GM18511 (cell line): ENCODE data around the gene CCR5AS.
"Not testable (repeated sequence)": the region's sequence is repeated elsewhere in the genome, so short reads cannot be mapped to it uniquely, and the experiment has no call there.

Source experiments
- ATAC-seq: cut with Tn5 transposase; IDR thresholded peaks from one replicate; pipeline ENCODE4 v1.9.1; 2021; ENCODE audit warnings: mild to moderate bottlenecking, moderate library complexity; ENCODE audit not compliant: unreplicated experiment

CCR5AS gene

GRCh38 chr3:46406788-46407611 is at the start of gene CCR5AS, which contains the start of gene CCRL2:
TSS of gene CCR5AS (minus strand) at chr3:46407066.
TSS of gene CCRL2 (plus strand) at chr3:46407259. CDS start at chr3:46408080, 821 bp downstream.
- no peak for ATAC-seq

DNA sequence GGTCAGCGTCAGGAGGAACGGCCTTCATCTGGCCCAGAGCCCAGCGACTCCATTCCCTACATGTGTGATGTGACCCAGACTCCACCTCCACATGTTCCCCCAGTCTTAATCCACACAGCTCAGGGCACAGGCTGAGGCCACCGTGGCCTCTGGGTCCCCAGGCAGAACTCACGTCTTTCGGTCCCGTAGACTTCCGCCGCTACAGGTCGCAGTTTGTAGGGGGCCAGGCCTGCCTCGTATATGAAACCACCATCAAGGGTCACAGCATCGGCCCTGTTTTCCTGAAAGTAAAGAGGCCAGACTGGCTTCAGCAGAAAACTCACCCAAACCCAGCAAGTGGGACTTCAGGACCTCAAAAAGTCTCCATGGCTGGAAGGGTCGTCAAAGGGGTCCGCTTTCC is 49.3 kb upstream of the CCR5AS start:
- ATAC-seq, result no peak

GRCh38 chr3:46455231-46456115 is 48.6 kb upstream of the CCR5AS start:
- no peak for ATAC-seq

GRCh38 chr3:46454606-46455005 is 47.7 kb upstream of the CCR5AS start:
- no peak for ATAC-seq

DNA sequence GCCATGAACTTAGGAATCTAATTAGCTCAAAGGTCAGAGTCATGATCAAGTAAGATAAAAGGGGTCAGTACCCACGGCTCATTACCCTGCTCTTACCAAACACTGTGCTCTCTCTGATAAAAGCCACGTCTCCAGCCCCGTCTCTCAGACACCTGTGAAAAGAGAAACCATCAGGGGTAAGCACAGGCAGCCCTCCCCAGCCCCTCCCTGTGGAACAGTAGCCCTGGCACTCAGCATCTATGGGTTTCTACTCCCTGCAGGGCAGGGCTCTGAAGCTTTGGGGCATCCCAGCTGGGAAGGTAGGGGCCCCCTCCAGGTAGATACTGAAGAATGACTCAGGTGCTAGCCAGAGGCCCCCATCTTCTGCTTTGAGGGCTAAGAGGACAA is 47.3 kb upstream of the CCR5AS start:
- ATAC-seq, result no peak

DNA sequence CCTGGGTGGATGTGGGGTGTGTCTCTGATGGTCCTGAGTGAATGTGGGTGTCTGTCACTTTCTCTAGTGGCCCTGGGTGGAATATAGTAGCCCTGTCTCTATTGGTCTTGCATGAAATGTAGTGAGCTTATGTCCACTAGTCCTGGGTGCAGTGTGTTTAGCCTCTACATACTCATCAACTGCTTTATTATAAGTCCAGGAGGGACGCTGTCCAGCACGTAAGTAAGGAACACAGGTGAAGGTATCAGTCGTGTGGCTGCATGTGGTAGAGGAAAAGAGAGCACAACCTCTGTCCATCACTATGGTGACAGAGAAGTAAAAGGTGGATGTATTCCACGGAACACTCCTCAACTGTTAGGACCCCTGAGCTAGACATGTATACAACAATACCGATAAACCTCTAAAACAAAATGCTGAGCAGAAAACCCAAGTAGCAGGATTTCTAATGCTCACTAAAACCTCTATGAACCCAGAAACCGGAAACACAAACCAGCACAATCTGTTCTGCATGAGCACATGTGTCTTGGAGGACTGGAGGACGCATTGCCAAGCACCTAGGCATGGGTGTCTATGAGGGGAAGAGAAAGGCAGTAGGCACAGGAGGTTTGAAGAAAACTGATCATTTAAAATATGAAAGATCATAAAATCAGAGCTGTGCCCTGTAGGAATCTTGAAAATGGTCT is 46.8 kb upstream of the CCR5AS start:
- ATAC-seq, result no peak

DNA sequence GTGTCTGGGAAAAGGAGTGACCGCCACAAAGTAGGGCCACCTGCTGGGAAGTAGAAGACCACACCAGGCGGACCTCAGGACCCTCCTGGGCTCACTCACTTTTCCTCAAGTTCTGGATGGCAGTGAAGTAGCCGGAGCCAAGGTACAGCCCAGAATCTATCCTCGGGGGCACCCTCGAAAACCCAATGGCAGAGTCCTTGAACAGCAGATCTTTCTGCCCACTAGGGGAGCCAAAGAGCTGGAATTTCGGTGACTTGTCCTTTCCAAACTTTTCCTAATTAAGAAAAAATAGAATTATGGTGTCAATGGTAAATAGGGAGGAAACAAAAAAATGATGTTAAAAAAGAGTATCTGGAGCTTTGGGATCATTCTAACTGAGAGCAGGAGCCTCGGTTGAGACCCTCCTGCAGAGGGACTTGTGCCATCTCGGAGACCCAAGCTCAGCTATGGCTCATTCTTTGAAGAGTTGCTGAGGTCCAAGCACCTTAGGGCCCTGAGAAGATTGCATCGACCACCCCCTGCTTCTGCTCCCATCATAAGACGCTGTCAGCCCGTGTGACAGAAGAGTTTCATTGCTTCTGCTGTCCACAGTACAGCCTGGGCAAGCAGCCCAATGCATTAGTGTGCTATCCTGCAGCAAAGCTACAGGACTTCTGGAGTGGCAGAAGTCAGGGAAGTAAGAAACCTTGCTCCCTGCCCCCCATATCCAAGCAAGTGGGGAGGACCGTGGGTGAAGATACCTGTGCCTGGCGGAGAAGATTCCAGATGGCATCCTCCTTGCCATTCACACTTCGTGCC is 43.1 kb upstream of the CCR5AS start:
- no peak for ATAC-seq

DNA sequence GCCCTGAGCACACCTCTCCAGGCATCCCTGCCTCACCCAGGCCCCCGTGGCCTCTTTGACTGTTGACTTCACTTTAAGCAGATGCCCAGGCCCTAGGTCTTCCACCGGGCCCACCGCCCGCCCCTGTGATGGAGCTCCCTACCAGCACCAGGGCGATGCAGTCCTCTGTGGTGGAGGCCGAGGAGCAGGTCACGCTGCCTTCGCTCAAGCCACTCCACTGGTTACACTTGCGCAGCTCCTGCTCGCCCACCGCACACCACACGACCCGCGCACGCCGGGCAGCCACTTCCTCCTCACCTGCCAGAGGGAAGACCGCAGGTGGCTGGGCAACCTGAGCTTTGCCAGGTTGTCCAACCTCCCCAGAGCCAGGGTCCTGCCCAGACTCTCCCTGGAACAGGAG is 41.9 kb upstream of the CCR5AS start:
- ATAC-seq, result no peak

DNA sequence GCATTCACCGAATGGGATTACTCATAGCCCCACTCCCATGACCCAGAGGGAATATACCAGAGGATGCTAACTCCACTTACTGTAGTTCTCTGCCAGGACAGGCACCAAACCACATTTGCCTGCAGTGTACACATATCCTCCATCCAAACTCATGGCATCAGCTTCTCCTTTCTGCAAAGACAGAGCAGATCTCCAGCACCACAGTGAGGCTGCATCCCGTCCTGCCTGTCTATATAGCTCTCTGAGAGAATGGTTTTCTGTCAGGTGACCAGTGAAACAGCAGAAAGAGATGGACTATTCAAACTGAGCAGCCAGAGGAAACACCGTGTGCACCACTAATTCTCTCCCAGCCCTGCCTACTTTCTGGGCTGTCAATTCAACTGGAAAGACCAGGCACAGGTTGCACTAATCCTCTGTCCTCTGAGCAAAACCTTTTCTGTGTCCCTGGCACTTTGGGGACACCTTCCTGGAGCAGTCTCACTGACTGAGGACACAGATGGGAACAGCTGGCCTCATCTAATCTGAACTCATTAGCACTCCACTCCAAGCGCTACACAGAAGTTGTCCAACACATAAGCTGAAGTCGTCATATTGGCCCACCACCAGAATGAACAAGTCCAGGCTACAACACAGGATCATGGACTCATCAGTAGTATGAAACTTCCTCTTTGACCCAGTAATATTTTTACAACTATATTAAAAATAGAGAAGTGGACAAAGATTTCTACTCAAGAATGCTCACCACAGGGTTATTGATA is 40.5 kb upstream of the CCR5AS start:
- no peak for ATAC-seq

GRCh38 chr3:46442576-46443530 is 36.0 kb upstream of the CCR5AS start:
- ATAC-seq, result no peak

GRCh38 chr3:46440531-46441294 is 33.8 kb upstream of the CCR5AS start:
- peak; percentile 92 for ATAC-seq

DNA sequence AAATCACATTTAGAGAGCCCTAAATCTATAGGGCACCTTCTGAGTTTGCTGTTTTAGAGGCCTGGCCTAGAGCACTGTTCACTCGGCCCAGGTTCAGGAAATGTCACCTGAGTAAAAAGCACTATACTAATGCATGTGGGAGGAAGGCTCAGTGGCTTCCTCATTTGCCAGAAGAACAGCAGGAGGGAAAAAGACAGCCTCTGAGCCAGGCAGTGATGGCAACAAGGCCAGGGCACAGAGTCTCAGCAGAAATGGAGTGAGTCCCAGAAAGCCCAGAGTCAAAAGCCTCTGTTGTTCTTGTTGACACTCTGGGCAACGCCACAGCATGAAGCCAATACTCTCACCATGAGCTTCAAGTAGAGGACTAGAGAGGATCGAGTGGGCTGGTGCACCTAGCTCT is 32.0 kb upstream of the CCR5AS start:
- ATAC-seq, result no peak

GRCh38 chr3:46435081-46435726 is 28.3 kb upstream of the CCR5AS start:
- ATAC-seq, result no peak

DNA sequence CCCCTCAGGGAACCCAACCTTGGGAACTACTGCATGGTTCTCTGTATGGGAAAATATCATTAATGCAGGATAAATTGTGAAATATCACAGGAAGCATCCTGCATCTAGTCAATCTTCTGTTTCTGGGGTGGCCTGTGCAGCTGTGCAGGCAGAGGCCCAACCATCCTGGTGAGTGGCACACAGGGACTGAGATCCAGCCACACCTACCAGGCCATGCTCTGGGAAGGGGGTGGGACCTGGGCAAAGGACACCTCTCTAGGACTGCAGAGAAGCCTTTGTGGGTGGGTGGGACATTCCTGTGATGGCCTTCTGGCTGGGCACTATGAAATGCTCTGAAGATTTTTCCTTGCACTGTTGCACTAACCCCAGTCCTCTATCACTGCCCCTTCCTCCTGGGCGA is 27.0 kb upstream of the CCR5AS start:
- no peak for ATAC-seq

- not testable (repeated sequence) for ATAC-seq
These were observed 26.3 kb upstream of the CCR5AS start for GRCh38 chr3:46433118-46433517.

DNA sequence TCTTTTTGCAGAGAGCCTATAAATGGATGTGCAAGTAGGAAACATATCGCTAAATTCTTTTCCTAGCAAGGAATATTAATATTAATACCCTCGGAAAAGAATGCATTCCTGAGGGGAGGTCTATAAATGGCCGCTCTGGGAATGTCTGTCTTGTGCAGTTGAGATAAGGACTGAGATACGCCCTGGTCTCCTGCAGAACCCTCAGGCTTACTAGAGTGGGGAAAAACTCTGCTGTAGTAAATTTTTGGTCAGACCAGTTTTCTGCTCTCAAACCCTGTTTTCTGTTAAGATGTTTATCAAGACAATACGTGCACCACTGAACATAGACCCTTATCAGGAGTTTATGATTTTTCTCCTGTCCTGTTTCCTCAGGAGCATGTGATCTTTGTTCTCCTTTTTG is 25.0 kb upstream of the CCR5AS start:
- not testable (repeated sequence) for ATAC-seq

- not testable (repeated sequence) for ATAC-seq
These were observed 24.0 kb upstream of the CCR5AS start for GRCh38 chr3:46430879-46431278.
